ENCODE results near the gene TSPOAP1.

Gene TSPOAP1

GRCh38 chr17:58316260-58316960 lies 12.2 kb downstream of the TSPOAP1 start:
- DNase-seq (ENCODE audit: low read depth): no peak

GRCh38 chr17:58315750-58316149 lies 12.8 kb downstream of the TSPOAP1 start:
- no peak for DNase-seq (ENCODE audit: low read depth)

GRCh38 chr17:58315281-58315711 lies 13.3 kb downstream of the TSPOAP1 start:
- DNase-seq (ENCODE audit: low read depth): no peak

GRCh38 chr17:58314706-58315015 lies 13.9 kb downstream of the TSPOAP1 start:
- DNase-seq (ENCODE audit: low read depth): no peak

- DNase-seq (ENCODE audit: low read depth): no peak
Measured at GRCh38 chr17:58313815-58314705, 14.5 kb downstream of the TSPOAP1 start.

GRCh38 chr17:58312829-58313228 lies 15.8 kb downstream of the TSPOAP1 start:
- DNase-seq (ENCODE audit: low read depth): no peak

- DNase-seq (ENCODE audit: low read depth): no peak
Measured at GRCh38 chr17:58312021-58312630, 16.5 kb downstream of the TSPOAP1 start.

- DNase-seq (ENCODE audit: low read depth): no peak
Measured at GRCh38 chr17:58311429-58311894, 17.1 kb downstream of the TSPOAP1 start.

GRCh38 chr17:58310511-58311428 lies 17.8 kb downstream of the TSPOAP1 start:
- DNase-seq (ENCODE audit: low read depth): no peak

- no peak for DNase-seq (ENCODE audit: low read depth)
Measured at GRCh38 chr17:58309918-58310259, 18.7 kb downstream of the TSPOAP1 start.

GRCh38 chr17:58308985-58309917 lies 19.3 kb downstream of the TSPOAP1 start:
- no peak for DNase-seq (ENCODE audit: low read depth)

- DNase-seq (ENCODE audit: low read depth): no peak
Measured at GRCh38 chr17:58308173-58308984, 20.2 kb downstream of the TSPOAP1 start.

GRCh38 chr17:58307468-58308172 lies 21.0 kb downstream of the TSPOAP1 start:
- no peak for DNase-seq (ENCODE audit: low read depth)

- no peak for DNase-seq (ENCODE audit: low read depth)
Measured at GRCh38 chr17:58306131-58306951, 22.3 kb downstream of the TSPOAP1 start.

GRCh38 chr17:58305626-58306025 lies 23.0 kb downstream of the TSPOAP1 start:
- DNase-seq (ENCODE audit: low read depth): no peak

- no peak for DNase-seq (ENCODE audit: low read depth)
Measured at GRCh38 chr17:58304750-58305486, 23.7 kb downstream of the TSPOAP1 start.

GRCh38 chr17:58303971-58304749 lies 24.4 kb downstream of the TSPOAP1 start:
- DNase-seq (ENCODE audit: low read depth): no peak
